ENCODE data around the gene P2RY8.
"Not testable (repeated sequence)": the region's sequence is repeated elsewhere in the genome, so short reads cannot be mapped to it uniquely, and the experiment has no call there.

Gene P2RY8

DNA sequence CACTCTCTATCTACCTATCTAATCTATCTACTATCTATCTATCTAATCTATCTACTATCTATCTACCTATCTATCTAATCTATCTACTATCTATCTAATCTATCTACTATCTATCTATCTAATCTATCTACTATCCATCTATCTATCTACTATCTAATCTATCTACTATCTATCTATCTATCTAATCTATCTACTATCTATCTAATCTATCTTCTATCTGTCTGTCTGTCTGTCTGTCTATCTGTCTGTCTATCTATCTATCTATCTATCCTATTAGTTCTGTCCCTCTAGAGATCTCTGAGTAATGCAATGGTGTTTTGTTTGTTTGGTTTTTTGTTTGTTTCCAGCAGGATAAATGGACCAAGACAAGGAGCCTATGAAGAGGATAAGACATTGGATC, 74.9 kb downstream of the P2RY8 start:
- DNase-seq: no peak

DNA sequence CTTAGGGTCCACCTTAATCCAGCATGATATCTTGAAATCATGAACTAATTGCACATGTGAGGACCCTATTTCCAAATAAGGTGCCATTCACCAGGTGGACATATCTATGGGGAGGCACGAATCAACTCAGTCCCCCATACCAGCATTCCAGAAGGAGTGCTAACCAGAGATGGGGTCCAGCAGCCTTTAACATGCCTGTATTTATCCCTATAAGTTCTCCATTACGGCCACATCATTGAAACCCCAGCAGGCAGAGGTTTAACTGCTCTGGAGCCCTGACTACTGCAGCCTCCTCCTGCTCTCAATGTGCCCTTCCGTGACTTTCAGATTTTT, 81.1 kb downstream of the P2RY8 start:
- DNase-seq: no peak

DNA sequence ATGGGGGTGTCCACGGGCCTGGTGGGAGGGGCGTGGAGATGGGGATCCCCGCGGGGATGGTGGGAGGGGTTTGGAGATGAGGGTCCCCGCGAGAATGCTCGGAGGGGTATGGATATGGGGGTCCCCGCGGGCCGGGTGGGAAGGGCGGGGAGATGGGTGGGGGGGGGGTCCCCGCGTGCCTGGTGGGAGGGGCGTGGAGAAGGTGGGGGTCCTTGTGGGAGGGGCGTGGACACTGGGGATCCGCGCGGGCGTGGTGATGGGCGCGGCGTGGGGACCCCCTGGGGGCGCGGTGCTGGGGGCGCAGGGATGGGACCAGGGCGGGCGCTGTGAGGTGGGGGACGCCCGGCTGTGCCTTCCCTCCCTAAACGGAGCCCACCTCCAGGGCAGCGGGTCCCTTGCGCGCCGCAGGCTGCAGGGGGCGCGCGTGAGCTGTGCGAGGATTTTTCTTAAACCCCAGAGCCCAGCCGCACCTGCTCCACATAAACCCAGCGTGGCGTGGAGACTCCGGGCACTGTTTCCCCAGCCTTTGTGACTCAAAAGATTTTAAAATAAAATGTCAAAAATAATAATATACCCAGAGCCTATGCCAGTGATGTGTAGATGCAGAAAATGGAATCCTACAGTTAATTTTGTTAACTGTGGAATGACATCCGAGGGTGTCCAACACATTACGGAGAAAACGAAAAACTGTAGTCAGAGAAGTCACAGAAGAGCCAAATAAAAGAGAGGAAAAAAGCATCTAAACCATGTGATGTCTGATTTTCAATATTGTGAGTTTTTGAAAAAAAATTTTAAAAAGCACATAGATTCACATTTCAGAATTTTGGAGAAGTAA, 82.8 kb downstream of the P2RY8 start:
- no peak for DNase-seq

DNA sequence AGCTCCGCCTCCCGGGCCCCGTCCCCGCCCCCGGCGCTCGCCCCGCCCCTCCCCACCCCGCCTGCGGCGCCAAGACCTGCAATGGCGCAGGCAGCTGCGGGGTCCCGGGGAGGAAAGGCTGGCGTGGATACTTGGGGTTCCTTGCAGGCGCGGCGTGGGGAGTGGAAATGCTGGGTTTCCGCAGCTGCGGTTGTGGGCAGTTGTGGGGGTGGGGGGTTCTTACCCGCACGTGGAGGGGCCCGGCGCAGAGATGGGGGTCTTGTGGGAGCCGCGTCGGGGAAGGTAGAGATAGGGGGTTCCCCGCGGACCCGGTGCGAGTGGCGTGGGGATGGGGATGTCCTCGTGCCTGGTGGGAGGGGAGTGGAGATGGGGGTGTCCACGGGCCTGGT, 83.6 kb downstream of the P2RY8 start:
- no peak for DNase-seq

DNA sequence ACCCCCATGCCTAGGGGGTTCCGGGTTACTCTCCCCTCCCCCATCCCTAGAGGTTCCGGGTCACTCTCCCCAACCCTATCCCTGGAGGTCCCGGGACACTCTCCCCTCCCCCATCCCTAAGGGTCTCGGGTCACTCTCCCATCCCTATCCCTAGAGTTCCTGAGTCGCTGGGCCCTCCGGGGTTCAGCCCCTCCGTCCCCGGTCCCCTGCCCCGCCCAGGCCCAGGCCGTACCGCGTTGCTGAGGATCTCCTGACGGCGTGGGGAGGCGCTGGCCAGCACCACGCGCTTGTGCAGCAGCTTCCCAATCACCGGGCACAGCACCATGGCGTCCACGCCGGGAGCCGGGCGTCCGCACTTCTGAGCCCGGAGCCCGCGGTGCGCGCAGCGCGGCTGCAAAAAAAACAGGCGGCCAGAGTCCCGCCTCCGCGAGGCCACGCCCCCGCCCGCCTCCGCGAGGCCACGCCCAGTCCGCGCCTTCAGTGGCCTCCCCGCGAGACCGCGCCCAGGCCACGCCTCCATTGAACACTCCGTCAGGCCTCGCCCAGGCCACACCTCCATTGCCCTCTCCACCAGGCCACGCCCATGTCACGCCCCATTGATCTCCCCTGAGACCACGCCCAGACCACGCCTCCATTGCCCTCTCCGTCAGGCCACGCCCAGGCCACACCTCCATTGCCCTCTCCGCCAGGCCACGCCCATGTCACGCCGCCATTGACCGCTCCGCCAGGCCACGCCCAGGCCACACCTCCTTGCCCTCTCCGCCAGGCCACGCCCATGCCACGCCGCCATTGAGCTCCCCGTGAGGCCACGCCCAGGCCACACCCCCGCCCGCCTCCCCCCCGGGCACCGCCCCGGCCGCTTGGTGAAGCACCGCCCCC, 84.2 kb downstream of the P2RY8 start, which contains the start of gene ASMTL:
ASMTL (minus strand) TSS at position 394 of the 879 bp plus-strand sequence; CDS start at position 325, 69 bp downstream.
- DNase-seq: no peak

DNA sequence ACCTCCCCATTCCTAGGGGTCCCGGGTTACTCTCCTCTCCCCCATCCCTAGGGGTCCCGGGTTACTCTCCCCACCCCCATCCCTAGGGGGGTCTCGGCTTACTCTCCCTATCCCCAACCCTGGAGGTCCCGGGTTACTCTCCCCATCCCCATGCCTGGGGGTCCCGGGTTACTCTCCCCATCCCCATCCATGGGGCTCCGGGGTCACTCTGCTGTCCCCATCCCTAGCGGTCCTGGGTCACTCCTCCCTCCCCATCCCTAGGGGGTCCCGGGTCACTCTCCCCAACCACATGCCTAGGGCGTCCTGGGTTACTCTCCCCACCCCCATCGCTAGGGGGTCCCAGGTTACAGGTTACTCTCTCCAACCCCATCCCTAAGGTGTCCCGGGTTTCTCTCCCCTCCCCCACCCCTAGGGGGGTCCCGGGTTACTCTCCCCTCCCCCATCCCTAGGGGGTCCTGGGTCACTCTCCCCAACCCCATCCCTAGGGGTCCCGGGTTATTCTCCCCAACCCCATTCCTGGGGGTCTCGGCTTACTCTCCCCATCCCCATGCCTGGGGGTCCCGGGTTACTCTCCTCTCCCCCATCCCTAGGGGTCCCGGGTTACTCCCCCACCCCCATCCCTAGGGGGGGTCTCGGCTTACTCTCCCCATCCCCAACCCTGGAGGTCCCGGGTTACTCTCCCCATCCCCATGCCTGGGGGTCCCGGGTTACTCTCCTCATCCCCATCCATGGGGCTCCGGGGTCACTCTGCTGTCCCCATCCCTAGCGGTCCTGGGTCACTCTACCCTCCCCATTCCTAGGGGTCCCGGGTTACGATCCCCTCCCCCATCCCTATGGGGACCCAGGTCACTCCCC, 85.1 kb downstream of the P2RY8 start:
- DNase-seq: no peak

DNA sequence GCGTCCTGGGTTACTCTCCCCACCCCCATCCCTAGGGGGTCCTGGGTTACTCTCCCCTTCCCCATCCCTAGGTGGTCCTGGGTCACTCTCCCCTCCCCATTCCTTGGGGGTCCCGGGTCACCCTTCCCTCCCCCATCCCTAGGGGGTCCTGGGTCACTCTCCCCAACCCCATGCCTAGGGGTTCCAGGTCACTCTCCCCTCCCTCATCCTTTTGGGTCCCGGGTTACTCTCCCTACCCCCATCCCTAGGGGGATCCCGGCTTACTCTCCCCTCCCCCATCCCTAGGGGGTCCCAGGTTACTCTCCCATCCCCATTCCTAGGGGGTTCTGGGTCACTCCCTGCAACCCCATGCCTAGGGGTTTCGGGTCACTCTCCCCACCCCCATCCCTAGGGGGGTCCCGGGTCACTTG, 85.7 kb downstream of the P2RY8 start:
- DNase-seq: no peak

DNA sequence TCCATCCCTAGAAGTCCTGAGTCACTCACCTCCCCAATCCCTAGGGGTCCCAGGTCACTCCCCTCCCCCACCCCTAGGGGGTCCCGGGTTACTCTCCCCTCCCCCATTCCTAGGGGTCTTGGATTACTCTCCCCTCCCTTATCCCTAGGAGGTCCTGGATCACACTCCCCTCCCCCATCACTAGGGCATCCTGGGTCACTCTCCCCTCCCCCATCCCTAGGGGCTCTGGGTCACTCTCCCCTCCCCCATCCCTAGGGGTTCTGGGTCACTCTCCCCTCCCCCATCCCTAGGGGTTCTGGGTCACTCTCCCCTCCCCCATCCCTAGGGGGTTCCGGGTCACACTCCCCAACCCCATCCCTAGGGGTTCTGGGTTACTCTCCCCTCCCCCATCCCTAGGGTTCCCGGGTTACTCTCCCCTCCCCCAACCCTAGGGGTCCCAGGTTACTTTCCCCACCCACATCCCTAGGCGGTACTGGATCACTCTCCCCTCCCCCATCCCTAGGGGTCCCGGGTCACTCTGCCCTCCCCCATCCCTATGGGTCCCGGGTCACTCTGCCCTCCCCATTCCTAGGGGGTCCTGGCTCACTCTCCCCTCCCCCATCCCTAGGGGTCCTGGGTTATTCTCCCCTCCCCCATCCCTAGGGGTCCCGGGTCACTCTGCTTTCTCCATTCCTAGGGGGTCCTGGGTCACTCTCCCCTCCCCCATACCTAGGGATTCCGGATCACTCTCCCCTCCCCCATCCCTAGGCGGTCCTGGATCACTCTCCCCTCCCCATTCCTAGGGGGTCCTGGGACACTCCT, 86.4 kb downstream of the P2RY8 start:
- DNase-seq: no peak

DNA sequence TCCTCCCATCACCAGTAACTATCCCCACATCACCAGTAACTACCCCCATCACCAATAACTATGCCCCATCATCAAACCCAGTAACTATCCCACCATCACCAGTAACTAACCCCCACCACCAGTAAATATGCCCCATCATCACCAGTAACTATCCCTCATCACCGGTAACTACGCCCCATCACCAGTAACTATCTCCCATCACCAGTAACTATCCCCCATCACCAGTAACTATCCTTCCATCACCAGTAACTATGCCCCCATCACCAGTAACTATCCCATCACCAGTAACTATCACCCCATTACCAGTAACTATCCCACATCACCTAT, 87.2 kb downstream of the P2RY8 start:
- DNase-seq: no peak

DNA sequence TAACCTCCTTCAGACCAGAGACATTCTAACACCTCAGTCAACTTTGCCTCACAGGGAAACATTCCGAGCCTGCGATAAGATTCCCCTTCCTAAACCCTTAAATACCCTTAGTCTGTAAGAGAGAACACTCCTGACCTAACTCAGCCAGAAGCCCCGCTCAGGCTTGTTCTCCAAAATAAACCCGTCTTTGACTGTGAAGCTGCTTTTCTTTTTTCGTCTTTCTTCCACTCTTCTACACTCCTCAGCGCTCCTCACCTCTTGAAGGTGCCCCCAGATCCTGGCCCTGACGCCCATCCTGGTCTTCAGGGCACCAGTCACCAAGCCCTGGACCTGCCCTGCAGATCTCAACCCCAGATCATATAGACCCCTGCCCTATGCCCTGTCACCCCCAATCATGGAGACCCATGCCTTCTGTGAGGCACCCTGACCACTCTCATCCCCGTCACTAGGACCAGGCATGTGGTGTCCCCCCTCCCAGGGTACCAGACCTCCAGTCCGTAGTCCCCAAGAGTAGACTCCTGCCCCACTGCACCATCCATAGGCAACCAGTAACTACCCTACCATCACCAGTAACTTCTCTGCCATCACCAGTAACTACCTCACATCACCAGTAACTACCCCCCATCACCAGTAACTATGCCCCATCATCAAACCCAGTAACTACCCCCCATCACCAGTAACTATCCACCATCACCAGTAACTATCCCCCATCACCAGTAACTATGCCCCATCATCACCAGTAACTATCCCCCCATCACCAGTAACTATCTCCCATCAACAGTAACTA, 87.8 kb downstream of the P2RY8 start:
- DNase-seq: no peak

DNA sequence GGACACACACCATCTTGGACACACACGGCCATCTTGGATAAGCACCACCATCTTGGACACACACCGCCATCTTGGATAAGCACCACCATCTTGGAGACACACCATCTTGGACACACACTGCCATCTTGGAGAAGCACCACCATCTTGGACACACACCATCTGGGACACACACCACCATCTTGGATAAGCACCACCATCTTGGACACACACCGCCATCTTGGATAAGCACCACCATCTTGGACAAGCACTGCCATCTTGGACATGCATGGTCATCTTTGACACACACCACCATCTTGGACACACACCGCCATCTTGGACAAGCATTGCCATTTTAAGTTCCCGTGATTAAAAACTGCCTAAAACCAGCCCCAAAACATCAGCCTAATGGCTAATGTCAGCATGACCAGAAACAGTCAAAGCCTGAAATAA, 88.4 kb downstream of the P2RY8 start:
- not testable (repeated sequence) for DNase-seq

DNA sequence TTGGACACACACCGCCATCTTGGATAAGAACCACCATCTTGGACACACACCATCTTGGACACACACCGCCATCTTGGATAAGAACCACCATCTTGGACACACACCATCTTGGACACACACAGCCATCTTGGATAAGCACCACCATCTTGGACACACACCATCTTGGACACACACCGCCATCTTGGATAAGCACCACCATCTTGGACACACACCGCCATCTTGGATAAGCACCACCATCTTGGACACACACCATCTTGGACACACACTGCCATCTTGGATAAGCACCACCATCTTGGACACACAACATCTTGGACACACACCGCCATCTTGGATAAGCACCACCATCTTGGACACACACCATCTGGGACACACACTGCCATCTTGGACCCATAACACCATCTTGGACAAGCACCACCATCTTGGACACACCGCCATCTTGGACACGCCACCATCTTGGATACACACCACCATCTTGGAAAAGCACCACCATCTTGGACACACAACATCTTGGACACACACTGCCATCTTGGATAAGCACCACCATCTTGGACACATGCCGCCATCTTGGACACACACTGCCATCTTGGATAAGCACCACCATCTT, 88.9 kb downstream of the P2RY8 start:
- DNase-seq: not testable (repeated sequence)

DNA sequence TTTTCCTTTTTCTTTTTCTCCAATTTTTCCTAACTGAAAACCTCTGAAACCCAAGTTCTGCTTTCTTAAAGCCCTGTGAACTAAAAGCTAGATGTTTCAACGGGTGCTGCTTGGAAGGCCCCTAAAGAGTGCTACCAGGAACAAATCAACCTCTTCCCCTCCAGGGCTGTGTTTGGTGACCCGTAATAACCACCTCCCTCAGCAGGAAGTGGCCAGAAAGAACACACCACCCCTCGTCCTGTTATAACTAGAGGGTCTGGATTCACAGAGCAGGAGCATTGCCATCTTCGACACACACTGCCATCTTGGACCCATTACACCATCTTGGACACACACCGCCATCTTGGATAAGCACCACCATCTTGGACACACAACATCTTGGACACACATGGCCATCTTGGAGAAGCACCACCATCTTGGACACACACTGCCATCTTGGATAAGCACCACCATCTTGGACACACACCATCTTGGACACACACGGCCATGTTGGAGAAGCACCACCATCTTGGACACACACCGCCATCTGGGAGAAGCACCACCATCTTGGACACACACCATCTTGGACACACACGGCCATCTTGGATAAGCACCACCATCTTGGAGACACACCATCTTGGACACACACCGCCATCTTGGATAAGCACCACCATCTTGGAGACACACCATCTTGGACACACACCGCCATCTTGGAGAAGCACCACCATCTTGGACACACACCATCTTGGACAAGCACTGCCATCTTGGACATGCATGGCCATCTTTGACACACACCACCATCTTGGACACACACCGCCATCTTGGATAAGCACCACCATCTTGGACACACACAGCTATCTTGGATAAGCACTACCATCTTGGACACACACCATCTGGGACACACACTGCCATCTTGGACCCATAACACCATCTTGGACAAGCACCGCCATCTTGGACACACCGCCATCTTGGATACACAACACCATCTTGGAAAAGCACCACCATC, 89.7 kb downstream of the P2RY8 start:
- not testable (repeated sequence) for DNase-seq

DNA sequence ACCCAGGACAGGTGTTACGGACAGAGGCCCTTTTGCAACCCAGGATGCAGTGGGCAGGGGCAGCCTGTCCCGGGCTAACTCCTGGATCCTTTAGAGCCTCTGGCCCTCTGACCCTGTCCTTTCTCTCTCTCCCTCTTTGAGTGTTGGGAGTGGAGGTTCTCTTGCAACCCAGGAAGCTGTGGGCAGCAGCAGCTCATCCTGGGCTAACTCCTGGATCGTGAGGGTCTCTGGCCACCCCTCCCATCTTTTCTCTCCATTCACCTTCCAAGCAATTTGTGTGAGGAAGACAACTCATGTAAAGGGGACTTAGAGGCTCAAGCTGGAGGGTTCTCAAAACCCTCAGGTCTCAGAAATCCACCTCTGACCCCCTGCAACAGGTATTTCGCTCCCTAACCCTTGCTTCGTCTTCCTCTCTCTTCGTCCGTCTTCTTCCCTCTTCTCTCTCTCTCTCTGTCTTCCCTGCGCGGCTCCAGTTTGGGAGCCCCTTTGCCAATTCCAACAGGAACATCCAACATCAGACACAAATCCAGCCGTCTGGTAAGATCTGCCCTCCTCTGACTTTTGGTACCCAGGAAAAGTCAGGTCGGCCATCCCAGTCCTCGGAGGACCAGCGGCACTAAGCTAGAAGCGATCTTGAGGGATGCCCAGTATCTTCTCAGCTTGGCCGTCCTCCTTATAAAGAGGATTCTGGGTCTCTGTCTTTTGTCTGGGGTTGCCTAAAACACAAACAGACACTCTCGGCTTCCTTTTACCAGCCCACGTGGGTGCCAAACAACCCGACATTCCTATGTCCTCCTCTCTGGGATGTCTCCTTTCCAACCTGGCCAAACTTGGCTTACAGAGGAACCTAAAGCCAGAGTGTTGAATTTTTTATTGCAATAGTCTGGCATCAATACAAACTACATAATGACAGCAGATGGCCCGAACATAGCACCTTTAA, 92.2 kb downstream of the P2RY8 start:
- no peak for DNase-seq

DNA sequence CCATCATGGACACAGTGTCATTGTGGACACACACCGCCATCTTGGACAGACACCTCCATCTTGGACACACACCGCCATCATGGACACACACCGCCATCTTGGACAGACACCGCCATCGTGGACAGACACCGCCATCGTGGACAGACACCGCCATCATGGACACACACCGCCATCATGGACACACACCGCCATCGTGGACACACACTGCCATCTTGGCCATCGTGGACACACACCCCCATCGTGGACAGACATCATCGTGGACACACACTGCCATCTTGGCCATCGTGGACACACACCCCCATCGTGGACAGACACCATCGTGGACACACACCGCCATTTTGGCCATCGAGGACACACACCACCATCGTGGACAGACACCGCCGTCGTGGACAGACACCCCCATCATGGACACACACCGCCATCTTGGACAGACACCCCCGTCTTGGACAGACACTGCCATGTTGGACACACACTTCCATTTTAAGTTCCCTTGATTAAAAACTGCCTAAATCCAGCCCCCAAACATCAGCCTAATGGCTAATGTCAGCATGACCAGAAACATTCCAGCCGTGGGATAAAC, 93.4 kb downstream of the P2RY8 start:
- no peak for DNase-seq

DNA sequence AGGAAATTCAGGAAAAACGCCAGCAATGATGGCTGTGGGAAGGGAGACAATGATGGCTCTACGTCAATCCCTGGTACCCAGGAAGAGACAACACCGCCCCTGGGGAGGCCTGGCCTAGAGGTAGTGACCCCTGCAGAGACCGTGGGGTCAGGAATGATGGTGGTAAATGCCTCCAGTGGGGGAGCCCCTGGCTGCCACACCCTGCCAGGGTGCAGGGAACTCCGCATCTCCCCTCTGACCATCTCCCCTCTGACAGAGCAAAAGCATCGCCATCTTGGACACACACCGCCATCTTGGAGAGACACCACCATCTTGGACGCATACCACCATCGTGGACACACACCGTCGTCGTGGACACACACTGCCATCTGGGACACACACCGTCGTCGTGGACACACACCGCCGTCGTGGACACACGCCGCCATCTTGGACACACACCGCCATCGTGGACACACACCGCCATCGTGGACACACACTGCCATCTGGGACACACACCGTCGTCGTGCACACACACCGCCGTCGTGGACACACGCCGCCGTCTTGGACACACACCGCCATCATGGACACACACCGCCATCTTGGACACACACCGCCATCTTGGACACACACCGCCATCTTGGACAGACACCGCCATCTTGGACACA, 94.1 kb downstream of the P2RY8 start:
- DNase-seq: no peak

DNA sequence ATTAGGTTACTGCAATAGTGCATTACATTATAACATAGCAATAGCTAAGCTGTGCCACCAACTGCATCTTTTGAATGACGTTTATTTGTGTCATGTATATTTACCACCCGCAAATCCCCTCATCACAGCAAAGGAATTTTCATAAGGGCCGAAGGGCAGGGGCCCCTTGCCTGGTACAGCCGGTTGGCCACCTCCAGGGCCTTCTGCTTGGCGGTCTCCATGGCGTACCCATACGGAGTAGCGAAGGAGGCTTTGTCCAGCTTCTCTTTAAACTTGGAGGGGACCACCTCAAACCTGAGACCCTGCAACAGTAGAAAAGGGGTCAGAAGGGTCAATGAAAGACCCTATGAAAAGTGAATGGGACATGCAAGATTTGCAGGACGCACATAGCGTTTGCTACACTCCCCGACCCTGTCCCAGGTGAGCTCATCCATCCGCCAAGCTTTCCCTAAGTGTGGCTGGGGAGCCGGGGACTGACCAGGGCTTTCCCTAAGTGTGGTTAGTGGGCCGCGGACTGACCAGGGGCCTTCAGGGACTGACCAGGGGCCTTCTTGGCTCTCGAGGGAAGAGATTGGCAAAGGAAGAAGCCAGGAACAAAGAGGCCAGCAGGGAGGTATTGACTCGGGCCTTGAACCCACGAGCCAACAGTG, 94.8 kb downstream of the P2RY8 start:
- no peak for DNase-seq
